ENCODE results near the gene KIF2C. TPM values are rescaled to one million over a fixed set of nuclear protein-coding genes. Genes with fewer than 3 reads are reported as not detected.
A peak's percentile ranks its signal among the peaks of the same experiment; 100 is the strongest.

The KIF2C gene
- total RNA-seq, 2 donors from 2014 or later: 0.42 TPM; not detected in 1

DNA sequence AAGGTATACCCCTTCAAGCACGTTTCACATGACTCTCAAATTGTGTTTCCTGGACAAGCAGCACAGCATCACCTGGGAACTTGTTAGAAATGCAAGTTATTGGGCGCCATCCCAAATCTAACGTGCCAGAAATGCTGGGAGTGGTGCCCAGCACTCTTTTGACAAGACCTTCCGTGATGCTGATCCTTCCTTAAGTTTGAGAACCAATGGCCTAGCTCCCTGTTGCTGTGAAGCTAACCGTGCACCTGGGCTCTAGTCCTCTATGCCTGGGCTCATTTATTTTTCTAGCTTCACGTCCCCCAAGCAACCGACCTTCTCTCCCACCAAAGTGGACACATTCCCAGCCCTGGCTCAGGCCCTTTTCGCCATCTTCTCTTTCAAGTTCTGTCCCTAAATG, 44.1 kb downstream of the KIF2C start:
- H3K36me3 ChIP-seq: peaks cover 11% of the 10 kb centered on the region
- DNase-seq (ENCODE audit: low spot score) (no peak), ATAC-seq (ENCODE audit: insufficient number of reproducible peaks, low FRiP score, low read depth) (no peak)
- H3K27me3 ChIP-seq (replicated peaks; ENCODE audit: insufficient read depth): no peaks in the 10 kb centered on the region
- H3K4me3 ChIP-seq: peak overlapping the region; percentile 74
- H3K27ac ChIP-seq: peak overlapping the region; percentile 34 to 44
- no peaks in the 10 kb centered on the region for H3K9me3 ChIP-seq
- peaks cover 12 to 30% of the 10 kb centered on the region in 2 donors for H3K4me1 ChIP-seq (ENCODE audit: control insufficient read depth in 1 of 2, low read depth in 2 of 2)
- TF ChIP-seq, protein P1, sequence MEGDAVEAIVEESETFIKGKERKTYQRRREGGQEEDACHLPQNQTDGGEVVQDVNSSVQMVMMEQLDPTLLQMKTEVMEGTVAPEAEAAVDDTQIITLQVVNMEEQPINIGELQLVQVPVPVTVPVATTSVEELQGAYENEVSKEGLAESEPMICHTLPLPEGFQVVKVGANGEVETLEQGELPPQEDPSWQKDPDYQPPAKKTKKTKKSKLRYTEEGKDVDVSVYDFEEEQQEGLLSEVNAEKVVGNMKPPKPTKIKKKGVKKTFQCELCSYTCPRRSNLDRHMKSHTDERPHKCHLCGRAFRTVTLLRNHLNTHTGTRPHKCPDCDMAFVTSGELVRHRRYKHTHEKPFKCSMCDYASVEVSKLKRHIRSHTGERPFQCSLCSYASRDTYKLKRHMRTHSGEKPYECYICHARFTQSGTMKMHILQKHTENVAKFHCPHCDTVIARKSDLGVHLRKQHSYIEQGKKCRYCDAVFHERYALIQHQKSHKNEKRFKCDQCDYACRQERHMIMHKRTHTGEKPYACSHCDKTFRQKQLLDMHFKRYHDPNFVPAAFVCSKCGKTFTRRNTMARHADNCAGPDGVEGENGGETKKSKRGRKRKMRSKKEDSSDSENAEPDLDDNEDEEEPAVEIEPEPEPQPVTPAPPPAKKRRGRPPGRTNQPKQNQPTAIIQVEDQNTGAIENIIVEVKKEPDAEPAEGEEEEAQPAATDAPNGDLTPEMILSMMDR (IDR thresholded peaks at IDR 0.05): no peak

DNA sequence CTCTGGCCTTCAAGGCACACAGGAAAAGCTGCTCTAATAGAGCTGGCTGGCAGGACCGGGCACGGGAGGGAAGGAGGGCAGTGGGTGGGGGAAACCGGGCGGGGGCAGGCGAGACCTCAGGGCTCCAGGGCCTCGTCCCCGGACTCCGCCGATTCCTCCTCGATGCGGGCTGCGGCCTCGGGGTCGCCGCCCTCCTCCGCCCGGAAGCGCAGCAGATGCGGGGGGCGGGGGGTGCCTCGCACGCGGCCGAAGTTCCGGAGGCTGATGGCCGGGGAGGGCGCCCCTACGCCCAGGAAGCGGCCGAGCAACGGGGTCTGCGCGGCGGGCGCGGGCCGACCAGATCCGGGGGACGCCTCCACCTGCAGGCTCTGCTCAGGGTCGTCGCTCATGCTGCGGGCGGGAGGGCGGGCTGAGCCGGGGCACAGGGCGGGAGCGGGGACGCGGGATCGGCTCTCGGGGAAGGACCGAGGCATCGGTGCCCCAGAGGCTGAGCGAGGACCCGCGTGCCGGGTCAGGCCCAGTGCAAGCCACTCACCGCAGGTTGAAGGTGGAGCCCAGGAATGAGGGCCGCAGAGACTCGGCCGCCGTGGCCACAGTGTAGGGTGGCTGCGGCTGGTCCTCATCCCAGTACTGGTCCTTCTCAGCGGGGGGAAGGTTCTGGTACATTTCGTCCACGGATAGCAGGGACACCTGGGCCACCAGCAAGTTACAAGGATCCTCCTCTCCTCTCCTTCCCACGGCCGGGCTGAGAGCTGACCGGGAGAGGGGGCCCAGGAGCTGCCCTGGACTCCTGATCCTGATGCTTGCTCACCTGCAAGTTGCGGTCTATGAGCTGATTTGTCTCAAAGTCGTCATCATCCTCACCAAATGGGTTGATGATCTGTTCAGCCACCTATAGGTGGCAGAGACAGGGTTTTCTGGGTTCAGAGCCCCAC, 44.7 kb downstream of the KIF2C start:
- Histone ChIP-seq H3K27me3 (replicated peaks; ENCODE audit: insufficient read depth) (no peaks in the 10 kb centered on the region), H3K4me3 (peak overlapping the region; percentile 74), H3K36me3 (peaks cover 8% of the 10 kb centered on the region), H3K4me1 (ENCODE audit: control insufficient read depth in 1 of 2, low read depth in 2 of 2) (peaks cover 12 to 30% of the 10 kb centered on the region in 2 donors), H3K27ac (peak overlapping the region; percentile 34 to 44), H3K9me3 (no peaks in the 10 kb centered on the region)
- DNase-seq (ENCODE audit: low spot score) (no peak), ATAC-seq (ENCODE audit: insufficient number of reproducible peaks, low FRiP score, low read depth) (no peak)
- TF ChIP-seq, protein P1 (IDR thresholded peaks at IDR 0.05): no peak

DNA sequence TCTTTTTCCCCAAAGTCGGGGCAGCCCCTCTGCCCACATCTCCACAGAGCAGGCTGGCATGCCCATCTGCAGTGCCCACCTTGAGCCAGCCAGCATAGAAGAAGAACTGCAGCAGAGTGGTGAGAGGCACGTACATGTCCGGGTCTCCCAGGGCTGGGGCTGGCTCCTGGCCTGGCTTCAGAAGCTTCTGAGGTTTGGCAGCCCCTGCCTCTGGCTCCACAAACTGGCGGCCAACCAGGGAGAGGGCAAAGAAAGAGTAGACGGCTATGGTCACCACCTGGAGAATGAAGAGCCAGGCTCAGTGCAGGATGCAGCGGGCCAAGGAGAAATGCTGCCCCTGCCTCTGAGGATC, 45.4 kb downstream of the KIF2C start:
- TF ChIP-seq, protein P1 (IDR thresholded peaks at IDR 0.05): no peak
- no peak overlapping the region for H3K4me3 ChIP-seq
- peaks cover 12 to 30% of the 10 kb centered on the region in 2 donors for H3K4me1 ChIP-seq (ENCODE audit: control insufficient read depth in 1 of 2, low read depth in 2 of 2)
- peaks cover 3% of the 10 kb centered on the region for H3K36me3 ChIP-seq
- H3K27me3 ChIP-seq (replicated peaks; ENCODE audit: insufficient read depth): no peaks in the 10 kb centered on the region
- ATAC-seq (ENCODE audit: insufficient number of reproducible peaks, low FRiP score, low read depth) (no peak), DNase-seq (ENCODE audit: low spot score) (no peak)
- H3K9me3 ChIP-seq: no peaks in the 10 kb centered on the region
- H3K27ac ChIP-seq: peak overlapping the region in 1 of 2 donors; percentile 28

GRCh38 chr1:44785501-44786137, 46.0 kb downstream of the KIF2C start:
- TF ChIP-seq, protein P1 (IDR thresholded peaks at IDR 0.05): no peak
- ATAC-seq (ENCODE audit: insufficient number of reproducible peaks, low FRiP score, low read depth) (no peak), DNase-seq (ENCODE audit: low spot score) (no peak)
- Histone ChIP-seq H3K27ac (peak overlapping the region; percentile 74 to 82), H3K4me1 (ENCODE audit: control insufficient read depth in 1 of 2, low read depth in 2 of 2) (peaks cover 12 to 30% of the 10 kb centered on the region in 2 donors), H3K36me3 (no peaks in the 10 kb centered on the region), H3K4me3 (peak overlapping the region; percentile 78), H3K27me3 (replicated peaks; ENCODE audit: insufficient read depth) (no peaks in the 10 kb centered on the region), H3K9me3 (no peaks in the 10 kb centered on the region)

DNA sequence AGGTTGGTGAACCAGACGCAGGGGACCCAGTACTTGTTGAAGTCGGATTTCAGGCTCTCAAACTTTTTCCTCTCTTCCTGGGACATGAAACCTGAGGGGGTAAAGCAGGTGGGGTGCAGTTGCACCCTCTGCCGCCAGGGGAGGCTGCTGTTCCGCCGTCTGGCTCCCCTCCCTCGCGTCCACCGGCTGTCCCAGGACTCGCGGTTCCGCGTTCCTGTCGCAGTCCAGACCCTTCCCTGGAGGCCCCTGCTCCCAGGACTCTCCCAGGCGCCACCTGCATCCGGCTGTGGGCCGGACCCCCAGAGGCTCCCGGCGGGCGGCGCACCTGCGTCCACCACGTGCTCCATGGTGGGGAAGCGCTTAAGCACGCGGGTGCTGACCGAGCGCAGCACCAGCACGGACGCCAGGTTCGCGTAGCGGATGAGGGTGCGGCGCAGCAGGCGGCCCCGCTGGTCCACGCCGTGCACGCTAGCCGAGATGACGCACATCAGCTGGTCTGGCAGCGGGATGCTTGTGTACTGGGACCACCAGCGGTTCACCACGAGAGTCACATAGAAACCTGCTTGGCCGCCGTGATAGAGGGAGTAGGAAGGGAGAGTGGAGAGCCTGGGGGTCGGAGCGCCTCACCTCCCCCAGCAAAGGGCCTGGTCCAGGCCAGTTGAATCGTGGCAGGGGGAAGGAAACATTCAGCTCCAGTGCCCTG, 46.7 kb downstream of the KIF2C start:
- Histone ChIP-seq H3K9me3 (no peaks in the 10 kb centered on the region), H3K36me3 (no peaks in the 10 kb centered on the region), H3K4me3 (peak overlapping the region; percentile 78), H3K27ac (peak overlapping the region; percentile 74 to 82), H3K27me3 (replicated peaks; ENCODE audit: insufficient read depth) (no peaks in the 10 kb centered on the region), H3K4me1 (ENCODE audit: control insufficient read depth in 1 of 2, low read depth in 2 of 2) (peaks cover 12 to 30% of the 10 kb centered on the region in 2 donors)
- ATAC-seq (ENCODE audit: insufficient number of reproducible peaks, low FRiP score, low read depth) (peak; percentile 63), DNase-seq (ENCODE audit: low spot score) (no peak)
- TF ChIP-seq, protein P1 (IDR thresholded peaks at IDR 0.05): peak; percentile 100
